Measurements from ENCODE around the gene UBE2J1.
A peak's percentile ranks its signal among the peaks of the same experiment; 100 is the strongest.

The UBE2J1 gene, protein sequence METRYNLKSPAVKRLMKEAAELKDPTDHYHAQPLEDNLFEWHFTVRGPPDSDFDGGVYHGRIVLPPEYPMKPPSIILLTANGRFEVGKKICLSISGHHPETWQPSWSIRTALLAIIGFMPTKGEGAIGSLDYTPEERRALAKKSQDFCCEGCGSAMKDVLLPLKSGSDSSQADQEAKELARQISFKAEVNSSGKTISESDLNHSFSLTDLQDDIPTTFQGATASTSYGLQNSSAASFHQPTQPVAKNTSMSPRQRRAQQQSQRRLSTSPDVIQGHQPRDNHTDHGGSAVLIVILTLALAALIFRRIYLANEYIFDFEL

DNA sequence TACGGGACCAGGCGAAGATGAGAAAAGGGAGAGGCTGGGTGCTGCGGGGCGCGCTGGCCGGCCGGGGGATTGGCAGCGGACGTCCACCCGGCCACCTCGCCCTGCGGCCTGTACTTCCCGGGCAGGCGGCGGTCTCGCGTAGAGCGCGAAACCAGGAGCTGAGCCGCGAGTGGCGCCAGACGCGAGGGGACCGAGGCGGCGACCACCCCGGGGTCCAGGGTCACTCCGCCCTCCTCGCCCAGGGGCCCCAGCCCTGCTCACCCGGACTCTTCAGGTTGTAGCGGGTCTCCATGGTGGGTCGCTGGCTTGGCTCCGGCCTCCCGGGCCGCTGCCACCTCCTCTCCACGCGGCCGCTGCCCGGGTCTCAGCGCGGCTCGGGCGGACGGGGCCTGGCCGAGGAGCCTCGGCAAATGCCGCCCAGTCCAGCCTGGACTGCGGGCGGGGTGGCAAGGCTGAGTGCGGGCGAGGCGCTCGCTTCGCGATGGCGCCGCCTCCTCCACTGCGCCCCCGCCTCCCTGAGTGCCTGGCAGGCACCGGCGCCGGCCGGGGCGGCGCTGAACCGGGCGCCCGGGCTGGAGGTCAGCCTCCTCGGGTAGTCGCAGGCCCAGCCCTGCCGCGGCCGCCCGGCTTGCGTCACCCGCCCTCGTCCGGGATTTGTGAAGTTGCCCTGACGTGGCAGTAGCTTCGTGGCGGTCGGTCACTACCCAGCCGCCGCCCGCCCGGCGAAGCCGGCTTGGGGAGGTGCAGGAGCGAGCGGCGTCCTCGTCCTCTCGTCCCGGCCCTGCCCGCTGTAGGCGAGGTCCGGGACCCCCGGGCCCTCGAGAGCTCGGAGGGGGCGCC, at the start of gene UBE2J1:
Gene UBE2J1, minus strand, starts transcription at position 445 of the 840 bp plus-strand sequence. Its CDS starts 153 bp downstream, at position 292.
- TF ChIP-seq GLIS3 (CRISPR knock-in tag; IDR thresholded peaks at IDR 0.05): 0 out of 2 replicates have a peak, but pooled peaks have one; percentile 20
- no peak for TF ChIP-seq ISL1 (CRISPR knock-in tag; IDR thresholded peaks at IDR 0.05)
- TF ChIP-seq CSDC2 (CRISPR knock-in tag; IDR thresholded peaks at IDR 0.05): no peak
- no peak for TF ChIP-seq ZNF8 (CRISPR knock-in tag; IDR thresholded peaks at IDR 0.05)
- no peak for TF ChIP-seq OSR1 (CRISPR knock-in tag; IDR thresholded peaks at IDR 0.05)
- TF ChIP-seq ZFP3 (CRISPR knock-in tag; IDR thresholded peaks at IDR 0.05): 0 out of 2 replicates have a peak, but pooled peaks have one; percentile 47
- TF ChIP-seq, protein P1, sequence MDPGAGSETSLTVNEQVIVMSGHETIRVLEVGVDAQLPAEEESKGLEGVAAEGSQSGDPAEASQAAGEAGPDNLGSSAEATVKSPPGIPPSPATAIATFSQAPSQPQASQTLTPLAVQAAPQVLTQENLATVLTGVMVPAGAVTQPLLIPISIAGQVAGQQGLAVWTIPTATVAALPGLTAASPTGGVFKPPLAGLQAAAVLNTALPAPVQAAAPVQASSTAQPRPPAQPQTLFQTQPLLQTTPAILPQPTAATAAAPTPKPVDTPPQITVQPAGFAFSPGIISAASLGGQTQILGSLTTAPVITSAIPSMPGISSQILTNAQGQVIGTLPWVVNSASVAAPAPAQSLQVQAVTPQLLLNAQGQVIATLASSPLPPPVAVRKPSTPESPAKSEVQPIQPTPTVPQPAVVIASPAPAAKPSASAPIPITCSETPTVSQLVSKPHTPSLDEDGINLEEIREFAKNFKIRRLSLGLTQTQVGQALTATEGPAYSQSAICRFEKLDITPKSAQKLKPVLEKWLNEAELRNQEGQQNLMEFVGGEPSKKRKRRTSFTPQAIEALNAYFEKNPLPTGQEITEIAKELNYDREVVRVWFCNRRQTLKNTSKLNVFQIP (CRISPR knock-in tag; IDR thresholded peaks at IDR 0.05; ENCODE audit: borderline replicate concordance, low read depth): no peak
- TF ChIP-seq ZNF70 (CRISPR knock-in tag; IDR thresholded peaks at IDR 0.05): 0 out of 2 replicates have a peak, but pooled peaks have one; percentile 9
- TF ChIP-seq TCF4 (CRISPR knock-in tag; IDR thresholded peaks at IDR 0.05; ENCODE audit: borderline replicate concordance): no peak
- no peak for TF ChIP-seq ZFP30 (CRISPR knock-in tag; IDR thresholded peaks at IDR 0.05)
- peak; percentile 96 for ATAC-seq

DNA sequence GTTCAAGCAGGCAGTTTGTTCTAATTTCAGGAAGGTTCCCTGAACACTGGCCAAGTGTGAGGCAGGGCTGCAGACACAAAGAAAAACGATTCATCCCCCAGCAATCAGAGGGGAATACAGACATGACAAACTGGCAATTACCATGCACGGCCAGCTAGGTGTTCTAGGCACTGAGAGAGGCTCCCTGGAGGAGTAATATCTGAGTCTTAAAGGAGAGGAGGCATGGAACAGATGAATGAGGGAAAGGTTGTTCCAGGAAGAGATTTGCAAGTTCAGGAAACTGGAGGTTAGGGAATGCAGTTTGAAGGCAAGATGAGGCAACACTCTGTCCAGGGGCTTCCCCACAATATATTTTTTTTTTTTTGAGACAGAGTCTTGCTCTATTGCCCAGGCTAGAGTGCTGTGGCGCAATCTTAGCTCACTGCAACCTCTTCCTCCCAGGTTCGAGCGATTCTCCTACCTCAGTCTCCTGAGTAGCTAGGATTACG, 48.4 kb upstream of the UBE2J1 start:
- no peak for ATAC-seq
- no peak for TF ChIP-seq TCF4 (CRISPR knock-in tag; IDR thresholded peaks at IDR 0.05; ENCODE audit: borderline replicate concordance)
- TF ChIP-seq ISL1 (CRISPR knock-in tag; IDR thresholded peaks at IDR 0.05): no peak
- no peak for TF ChIP-seq ZNF8 (CRISPR knock-in tag; IDR thresholded peaks at IDR 0.05)
- TF ChIP-seq OSR1 (CRISPR knock-in tag; IDR thresholded peaks at IDR 0.05): no peak
- TF ChIP-seq, protein P1 (CRISPR knock-in tag; IDR thresholded peaks at IDR 0.05; ENCODE audit: borderline replicate concordance, low read depth): no peak
- no peak for TF ChIP-seq ESRRG (CRISPR knock-in tag; IDR thresholded peaks at IDR 0.05)
- TF ChIP-seq ZNF565 (CRISPR knock-in tag; conservative IDR thresholded peaks at IDR 0.05; ENCODE audit: low read depth): no peak
- TF ChIP-seq GLIS3 (CRISPR knock-in tag; IDR thresholded peaks at IDR 0.05): no peak
- no peak for TF ChIP-seq TOX (CRISPR knock-in tag; IDR thresholded peaks at IDR 0.05; ENCODE audit: borderline replicate concordance)
- no peak for TF ChIP-seq RARB (CRISPR knock-in tag; IDR thresholded peaks at IDR 0.05)
- no peak for TF ChIP-seq ZFP3 (CRISPR knock-in tag; IDR thresholded peaks at IDR 0.05)

DNA sequence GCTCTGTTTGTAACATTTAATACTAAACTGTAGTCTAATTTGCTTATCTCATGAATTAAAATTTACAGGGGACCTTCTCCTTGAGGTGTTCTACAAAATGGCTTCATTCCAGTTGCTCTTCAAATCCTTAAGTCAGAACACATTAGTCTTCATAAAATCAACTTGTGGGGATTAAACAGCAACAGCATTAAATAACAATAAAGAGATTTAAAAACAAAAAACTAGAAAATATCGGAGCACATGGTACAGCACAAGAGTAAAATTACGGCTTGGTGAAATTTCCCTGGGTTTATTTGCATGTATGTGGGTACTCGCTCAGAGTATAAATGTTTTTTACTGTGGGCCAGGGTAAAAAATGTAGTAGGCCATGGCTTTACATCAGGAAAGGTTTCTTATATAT, 47.5 kb upstream of the UBE2J1 start:
- no peak for ATAC-seq

More for the DNA sequence above, 47.5 kb upstream of the UBE2J1 start:
- no peak for TF ChIP-seq TCF4 (CRISPR knock-in tag; IDR thresholded peaks at IDR 0.05; ENCODE audit: borderline replicate concordance)
- TF ChIP-seq BACH2 (CRISPR knock-in tag; IDR thresholded peaks at IDR 0.05; ENCODE audit: borderline replicate concordance): no peak
- TF ChIP-seq ZFP30 (CRISPR knock-in tag; IDR thresholded peaks at IDR 0.05): no peak
- TF ChIP-seq PPARA (CRISPR knock-in tag; IDR thresholded peaks at IDR 0.05; ENCODE audit: borderline replicate concordance): no peak
- no peak for TF ChIP-seq ZC3H10 (CRISPR knock-in tag; IDR thresholded peaks at IDR 0.05)
- no peak for TF ChIP-seq ARNTL (CRISPR knock-in tag; IDR thresholded peaks at IDR 0.05; ENCODE audit: borderline replicate concordance, low read depth)
- TF ChIP-seq, protein P1 (CRISPR knock-in tag; IDR thresholded peaks at IDR 0.05; ENCODE audit: borderline replicate concordance, low read depth): no peak
- TF ChIP-seq, protein P2, sequence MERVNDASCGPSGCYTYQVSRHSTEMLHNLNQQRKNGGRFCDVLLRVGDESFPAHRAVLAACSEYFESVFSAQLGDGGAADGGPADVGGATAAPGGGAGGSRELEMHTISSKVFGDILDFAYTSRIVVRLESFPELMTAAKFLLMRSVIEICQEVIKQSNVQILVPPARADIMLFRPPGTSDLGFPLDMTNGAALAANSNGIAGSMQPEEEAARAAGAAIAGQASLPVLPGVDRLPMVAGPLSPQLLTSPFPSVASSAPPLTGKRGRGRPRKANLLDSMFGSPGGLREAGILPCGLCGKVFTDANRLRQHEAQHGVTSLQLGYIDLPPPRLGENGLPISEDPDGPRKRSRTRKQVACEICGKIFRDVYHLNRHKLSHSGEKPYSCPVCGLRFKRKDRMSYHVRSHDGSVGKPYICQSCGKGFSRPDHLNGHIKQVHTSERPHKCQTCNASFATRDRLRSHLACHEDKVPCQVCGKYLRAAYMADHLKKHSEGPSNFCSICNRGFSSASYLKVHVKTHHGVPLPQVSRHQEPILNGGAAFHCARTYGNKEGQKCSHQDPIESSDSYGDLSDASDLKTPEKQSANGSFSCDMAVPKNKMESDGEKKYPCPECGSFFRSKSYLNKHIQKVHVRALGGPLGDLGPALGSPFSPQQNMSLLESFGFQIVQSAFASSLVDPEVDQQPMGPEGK (CRISPR knock-in tag; IDR thresholded peaks at IDR 0.05; ENCODE audit: borderline replicate concordance): no peak
- TF ChIP-seq, protein P3, sequence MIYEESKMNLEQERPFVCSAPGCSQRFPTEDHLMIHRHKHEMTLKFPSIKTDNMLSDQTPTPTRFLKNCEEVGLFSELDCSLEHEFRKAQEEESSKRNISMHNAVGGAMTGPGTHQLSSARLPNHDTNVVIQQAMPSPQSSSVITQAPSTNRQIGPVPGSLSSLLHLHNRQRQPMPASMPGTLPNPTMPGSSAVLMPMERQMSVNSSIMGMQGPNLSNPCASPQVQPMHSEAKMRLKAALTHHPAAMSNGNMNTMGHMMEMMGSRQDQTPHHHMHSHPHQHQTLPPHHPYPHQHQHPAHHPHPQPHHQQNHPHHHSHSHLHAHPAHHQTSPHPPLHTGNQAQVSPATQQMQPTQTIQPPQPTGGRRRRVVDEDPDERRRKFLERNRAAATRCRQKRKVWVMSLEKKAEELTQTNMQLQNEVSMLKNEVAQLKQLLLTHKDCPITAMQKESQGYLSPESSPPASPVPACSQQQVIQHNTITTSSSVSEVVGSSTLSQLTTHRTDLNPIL (CRISPR knock-in tag; IDR thresholded peaks at IDR 0.05; ENCODE audit: low read depth): no peak
- no peak for TF ChIP-seq ZFP3 (CRISPR knock-in tag; IDR thresholded peaks at IDR 0.05)

Data from SK-N-SH treated with all-trans-retinoic acid at 6 μM for 48 hours (cell line).